Epidermal melanocyte (primary cell): Measurements from ENCODE around the gene EOGT.

Source experiments
- DNase-seq: peaks from one replicate; pipeline ENCODE4 v3.0.0; 2011; ENCODE audit warnings: low spot score; ENCODE audit not compliant: insufficient read length

The EOGT gene

GRCh38 chr3:69009559-69010410 is 3.7 kb downstream of the EOGT start:
- no peak for DNase-seq

DNA sequence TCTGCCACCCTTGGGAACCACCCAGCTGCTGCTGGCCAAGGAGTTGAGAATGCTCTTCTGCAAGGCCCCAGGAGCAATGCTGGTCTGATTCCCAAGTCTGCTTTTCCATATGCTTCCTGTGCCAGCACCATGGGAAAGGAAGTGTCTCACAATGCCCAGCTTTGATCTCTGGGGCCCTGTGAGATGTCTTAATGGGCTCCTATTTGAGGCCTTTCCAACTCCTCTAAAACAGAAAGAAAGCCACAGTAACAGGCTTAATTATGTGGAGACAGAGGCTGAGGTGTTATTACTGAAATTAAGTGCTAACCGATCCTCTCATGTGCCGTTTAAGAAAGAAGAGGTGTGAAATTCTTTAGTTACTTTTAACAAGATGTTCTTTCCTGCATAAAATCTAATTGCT is 4.5 kb downstream of the EOGT start:
- no peak for DNase-seq

DNA sequence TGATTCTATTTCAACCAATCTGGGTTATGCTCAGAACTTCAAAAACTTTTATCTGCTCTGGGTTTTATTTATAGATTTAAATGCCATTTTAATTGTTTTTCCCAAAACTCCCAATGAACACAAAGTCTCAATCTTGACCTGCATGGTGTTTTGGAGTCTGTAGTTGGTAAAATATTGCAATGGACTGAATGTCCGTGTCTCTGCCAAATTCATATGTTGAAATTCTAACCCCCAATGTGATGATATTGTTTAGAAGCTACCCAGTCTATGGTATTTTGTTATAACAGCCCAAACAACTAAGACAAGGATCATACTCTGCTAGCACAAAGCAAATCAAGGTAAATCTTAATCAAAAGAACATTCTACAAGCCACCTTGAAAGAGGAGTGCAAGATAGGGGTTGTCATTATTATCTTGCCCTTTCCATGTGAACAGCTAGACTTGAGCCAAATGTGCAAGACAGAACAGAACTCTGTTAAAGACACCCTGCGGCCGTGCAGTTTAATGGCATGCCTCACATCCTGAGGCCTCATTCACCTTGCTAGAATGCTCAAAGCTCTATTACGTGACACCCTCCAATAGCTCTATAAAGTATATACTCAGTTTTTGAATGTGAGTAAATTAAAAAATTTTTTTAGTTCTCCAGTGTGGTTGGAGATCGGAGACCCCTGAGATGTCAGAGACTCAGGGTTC is 7.5 kb downstream of the EOGT start:
- no peak for DNase-seq

DNA sequence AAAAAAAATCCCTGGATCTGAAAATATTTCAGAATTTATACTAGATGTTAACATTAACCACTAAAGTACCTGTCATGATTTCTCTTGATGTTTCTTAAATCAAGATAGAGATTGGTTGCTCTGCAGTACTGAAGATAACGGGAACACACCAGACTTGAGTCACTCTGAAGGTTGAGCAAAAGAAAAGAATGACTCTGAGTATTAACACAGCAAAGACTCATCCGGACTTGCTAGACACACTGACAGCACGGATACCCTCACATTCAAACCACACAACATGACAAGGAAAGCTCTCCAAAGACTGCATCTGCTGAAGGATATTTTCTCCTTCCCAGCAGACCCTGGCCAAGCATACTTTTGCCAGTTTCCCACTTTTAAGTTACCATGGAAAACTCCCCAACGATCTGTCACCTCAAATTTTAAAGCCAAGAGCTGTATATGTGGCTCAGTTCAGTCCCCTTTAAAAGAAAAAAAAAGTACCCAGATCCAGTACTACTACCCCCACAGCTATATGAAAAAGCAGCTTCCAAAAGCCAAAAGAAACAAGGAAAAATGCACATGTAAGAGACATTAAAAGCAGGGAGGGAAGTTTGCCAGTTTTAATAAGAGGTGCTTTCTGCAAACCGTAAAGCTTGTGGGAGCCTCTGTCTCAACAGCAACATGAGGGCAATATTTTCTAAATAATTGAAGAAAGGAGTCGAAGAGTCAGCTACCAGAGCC is 8.3 kb downstream of the EOGT start:
- no peak for DNase-seq

DNA sequence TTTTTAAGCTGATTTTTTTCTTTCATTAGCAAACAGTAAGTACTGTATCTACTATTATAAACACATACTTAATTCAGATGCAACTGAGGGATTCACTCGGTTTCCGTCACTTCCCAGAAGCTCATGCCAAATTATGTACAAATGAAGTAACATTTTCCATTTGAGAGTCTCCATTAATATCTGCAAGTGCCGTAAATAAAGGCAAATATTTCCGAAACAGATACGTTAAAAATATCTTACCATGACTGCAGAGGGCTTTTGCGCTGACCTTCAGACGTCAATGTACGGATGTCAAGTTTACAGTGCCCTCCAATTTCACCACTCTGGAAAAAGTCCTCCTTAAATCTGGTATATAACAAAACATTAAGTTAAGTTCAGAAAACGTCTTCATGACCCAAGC is 9.3 kb downstream of the EOGT start:
- no peak for DNase-seq

GRCh38 chr3:68999605-69000004 is 13.9 kb downstream of the EOGT start:
- no peak for DNase-seq

- DNase-seq = no peak
Measured at GRCh38 chr3:68999158-68999557, 14.3 kb downstream of the EOGT start.

DNA sequence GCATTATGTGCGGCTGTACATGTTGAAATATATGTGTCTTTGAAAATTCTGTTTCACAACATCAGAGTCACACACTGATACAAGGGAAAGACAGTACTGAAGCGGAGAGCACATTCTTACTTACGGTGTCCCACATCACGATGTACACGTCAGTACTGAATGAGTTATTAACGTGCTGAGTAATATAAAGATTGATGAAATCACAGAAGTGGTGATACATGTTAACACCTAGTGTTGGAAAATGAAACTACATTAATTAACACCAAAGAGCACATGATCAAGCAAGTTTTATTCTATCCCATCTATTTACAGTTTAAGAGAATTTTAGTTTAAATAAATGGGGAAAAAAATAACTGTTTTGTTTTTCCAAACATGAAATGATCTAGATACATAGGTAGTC is 15.6 kb downstream of the EOGT start:
- DNase-seq = no peak

DNA sequence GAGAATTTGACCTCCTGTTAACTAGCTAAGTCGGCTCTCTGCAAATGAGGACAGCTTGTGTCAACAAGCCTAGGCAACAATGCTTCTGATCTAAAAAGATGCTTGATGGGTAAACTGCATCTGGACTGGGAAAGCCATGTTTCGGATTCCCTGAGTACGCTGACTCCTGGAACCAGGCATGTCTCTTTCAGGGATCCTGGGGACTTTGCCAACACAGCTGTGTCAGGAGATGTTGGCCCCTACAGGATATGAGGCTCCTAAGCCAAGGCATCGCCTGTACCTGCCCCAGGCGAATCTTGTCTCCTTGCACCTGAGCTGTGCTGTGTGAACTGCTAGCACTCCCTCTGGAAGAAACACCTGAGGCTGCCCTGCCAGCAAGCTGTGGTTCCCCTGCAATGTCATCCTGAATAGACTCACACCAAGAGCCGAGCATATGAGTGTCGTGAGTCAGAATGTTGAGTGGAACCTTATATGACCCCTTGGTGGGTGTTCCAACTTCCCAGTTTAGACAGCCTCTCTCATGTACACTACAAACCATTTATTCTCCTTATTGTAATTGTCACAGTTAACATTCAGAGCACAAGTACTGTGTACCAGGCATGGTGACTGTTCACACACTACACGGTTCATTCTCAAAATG is 17.0 kb downstream of the EOGT start:
- no peak for DNase-seq

DNA sequence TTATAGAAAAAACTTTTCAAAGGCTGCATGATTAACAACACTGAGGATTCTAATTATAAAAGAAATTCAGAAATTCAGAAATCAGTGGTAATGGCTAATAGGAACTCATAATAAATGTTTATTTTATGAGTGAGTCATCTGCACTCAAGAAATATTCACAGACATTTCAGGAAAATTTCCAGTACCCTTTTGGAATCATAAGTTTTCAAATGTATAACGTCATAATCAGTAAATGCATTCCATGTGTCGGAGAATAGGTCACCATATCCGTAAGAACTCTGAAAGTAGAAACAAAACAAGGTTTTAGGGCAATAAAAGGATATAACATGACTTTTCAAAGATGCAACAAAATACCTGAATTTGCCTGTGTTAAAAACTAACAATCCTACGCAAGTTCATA is 24.7 kb downstream of the EOGT start:
- no peak for DNase-seq

DNA sequence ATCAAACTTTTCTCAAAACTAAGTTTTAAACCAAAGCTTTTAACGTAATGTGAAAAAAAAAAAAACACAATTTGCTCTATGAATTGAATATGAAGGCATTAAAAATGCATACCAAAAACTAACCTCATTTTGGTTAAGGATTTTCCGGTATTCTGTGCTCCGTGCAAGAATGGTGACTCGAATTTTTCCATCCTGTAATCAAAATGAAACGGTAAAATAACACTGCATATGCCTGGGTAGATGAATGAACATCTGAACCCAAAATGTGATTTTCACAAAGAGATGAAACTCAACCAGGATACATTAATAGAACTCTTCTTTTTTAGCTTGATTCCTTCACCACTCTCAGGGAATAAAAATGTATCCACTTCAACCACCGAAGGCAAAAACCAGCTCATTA is 26.2 kb downstream of the EOGT start:
- DNase-seq = no peak

DNA sequence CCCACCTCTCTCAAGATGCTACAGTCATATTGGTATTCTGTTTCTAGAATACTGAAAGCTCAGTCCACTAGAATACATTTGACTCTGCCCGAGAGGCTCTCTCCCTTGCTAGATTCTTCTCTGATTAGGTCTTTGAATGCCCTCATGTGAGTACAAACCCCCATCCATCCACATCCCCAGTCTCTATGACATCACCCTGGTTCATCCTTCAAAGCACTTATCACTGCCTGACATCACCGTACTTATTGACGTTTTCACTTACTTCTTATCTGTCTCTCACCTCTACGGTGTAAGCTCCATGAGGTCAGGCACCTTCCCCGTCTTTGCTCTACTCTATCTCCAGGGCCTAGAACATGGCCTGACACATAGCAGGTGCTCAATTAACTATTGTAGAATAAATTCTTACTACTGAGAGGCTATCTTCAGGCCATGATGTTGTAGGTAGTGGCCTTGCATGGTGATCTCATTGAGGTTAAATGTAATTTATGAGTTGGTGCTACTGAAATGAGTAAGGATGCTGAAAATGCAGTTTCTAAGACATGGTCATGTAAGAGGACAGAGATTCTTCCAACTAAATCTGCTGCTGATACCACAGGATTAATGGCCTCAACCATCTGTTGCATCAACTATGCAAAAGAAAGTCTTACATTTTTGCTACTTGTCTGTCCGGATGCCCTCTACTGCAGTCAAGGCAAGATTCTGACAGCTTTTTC is 26.8 kb downstream of the EOGT start:
- DNase-seq = no peak

GRCh38 chr3:68985146-68985790 is 28.2 kb downstream of the EOGT start:
- DNase-seq = no peak

DNA sequence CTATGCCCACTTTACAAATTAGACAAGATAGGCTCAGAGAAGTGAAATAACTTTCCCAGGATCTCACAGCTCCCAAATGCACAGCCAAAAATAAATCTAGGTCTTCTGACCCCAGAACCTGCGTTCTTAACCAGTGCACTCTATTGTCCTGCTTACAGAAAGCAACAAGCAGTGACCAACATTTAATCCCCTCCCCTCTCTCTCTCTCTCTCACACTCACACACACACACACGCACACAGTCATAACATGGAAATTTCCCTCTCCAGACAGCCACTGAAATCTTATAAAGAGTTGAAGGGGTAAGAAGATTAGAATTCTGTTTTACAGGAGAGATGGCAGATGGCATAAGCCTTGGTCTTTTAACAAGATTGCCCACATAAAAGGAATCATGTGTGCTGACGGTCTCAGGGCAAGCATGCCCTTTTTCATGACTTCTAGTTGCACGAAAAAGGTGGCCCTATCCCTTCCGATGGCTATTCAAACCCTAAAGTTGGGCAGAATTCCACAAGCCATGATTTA is 29.4 kb downstream of the EOGT start:
- DNase-seq = no peak

DNA sequence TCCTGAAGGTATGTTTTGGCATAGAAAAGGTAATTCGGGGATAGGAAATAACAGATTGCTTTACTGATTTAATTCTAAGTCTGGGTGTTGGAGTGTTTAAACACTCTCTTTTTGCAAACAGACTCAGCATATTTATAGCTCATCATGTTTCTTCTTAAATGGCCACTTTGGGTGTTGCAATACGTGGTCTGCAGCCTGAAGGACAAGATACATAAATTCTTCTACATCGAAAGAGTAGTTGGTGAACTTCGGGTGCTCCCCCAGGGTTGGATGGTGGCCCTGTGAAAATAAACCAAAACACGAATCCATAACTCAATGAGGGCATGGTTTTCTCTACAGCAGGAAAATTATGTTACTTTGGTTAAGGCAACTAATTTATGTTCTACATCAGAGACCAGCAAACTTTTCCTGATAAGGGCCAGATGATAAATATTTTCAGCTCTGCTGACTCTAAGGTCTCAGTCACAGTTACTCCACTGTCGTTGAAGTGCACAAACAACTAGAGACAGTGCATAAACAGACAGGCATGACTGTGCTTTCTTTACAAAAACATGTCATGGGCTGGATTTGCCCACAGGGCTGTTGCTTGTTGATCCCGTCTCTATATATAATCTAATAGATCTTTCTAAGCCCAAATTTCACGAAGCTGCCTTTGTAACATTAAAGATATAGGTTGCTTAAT is 35.9 kb downstream of the EOGT start:
- DNase-seq = no peak

GRCh38 chr3:68974711-68975110 is 38.8 kb downstream of the EOGT start:
- no peak for DNase-seq

DNA sequence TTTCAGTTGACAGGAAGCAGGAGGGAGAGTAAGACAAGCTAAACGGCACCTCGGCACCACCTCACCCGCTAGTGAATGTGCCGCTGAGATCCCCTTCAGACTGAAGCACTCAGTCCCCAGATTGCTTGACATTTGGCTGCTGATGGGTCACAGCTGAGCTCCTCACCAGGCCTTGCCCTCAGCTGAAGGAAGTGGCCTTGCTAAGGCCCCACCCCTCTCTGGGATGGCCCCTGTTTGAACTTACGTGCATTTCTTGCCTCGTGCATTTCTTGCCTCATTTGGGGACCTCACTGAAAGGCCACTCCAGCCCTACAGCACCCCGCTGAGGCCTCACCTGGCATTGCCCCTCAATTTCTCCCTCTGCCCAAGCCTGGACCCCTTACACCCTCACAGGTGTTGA is 39.8 kb downstream of the EOGT start:
- no peak for DNase-seq

GRCh38 chr3:68972358-68972979 is 41.0 kb downstream of the EOGT start:
- no peak for DNase-seq

- DNase-seq = no peak
Measured at GRCh38 chr3:68964694-68965093, 48.8 kb downstream of the EOGT start.
